ENCODE data around the gene ADA. TPM values are rescaled to one million over a fixed set of nuclear protein-coding genes. Genes with fewer than 3 reads are reported as not detected.

ADA gene
- total RNA-seq, 2 donors from 2014 or later, result 12.8 to 15.9 TPM

DNA sequence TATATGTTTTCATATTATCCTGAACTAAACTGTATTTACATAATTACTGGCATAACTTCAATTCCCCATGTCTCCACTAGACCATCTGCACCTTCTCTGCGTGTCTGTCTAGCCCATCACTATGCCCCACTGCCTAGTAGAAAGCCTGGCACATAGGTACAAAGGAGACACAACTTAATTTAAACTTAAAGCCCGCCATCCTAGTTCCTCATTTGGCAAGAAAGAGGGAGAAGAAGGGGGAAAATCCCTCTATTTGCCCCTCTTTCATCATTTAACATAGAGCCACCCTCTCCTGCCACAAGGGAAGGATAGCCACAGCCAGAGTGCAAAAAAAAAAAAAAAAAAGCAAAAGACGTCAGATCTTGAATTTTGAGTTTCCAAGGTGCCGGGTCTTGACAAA, 67.3 kb downstream of the ADA start:
- 82 to 96% methylated on average over 2 to 4 of the region's 4 CpGs for WGBS, 2 experiments (ENCODE audit: insufficient coverage in 1 of 2, insufficient read length in 1 of 2)
- Mint-ChIP-seq H3K27me3 (ENCODE audit: insufficient read depth) (no peaks in the 10 kb centered on the region), H3K9me3 (no peaks in the 10 kb centered on the region), H3K27ac (no peak overlapping the region), H3K4me1 (peaks cover 28% of the 10 kb centered on the region), H3K4me3 (no peak overlapping the region), H3K36me3 (ENCODE audit: low read depth) (no peaks in the 10 kb centered on the region)
- Histone ChIP-seq H3K9me3 (ENCODE audit: control insufficient read depth, low read length) (no peaks in the 10 kb centered on the region), H3K27me3 (ENCODE audit: control insufficient read depth, insufficient read depth, low read length, poor library complexity, severe bottlenecking) (no peaks in the 10 kb centered on the region), H3K4me3 (ENCODE audit: low read length) (no peak overlapping the region), H3K27ac (ENCODE audit: low read depth, low read length) (no peak overlapping the region), H3K36me3 (ENCODE audit: control insufficient read depth, insufficient read depth, low read length) (no peaks in the 10 kb centered on the region), H3K4me1 (ENCODE audit: control insufficient read depth, insufficient read depth, low read length) (no peaks in the 10 kb centered on the region), H3K9ac (ENCODE audit: extremely low read depth, low read length, poor library complexity, severe bottlenecking) (no peak overlapping the region)
- TF ChIP-seq CTCF (conservative IDR thresholded peaks at IDR 0.05), result no peak
- no peak for DNase-seq

DNA sequence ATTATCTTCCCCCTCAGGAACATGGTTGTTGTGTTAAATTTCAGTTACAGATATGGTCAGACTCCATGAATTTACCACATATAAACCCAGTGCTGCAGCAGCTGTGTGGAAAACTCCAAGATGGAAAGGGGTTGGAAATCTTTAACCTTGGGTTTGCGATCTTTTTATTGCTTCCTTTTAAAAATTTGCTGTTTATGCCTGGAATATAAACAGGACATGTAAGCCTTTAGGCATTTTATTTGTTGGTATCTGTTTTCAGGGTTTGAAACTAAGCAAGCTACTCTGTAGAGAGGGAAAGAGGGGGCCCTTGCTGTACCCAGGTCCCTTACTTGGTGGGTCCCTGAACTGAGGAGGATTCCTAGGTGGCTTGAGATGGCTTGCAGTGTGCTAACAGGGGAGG, 68.3 kb downstream of the ADA start:
- Mint-ChIP-seq H3K4me3 (no peak overlapping the region), H3K9me3 (peaks cover 2% of the 10 kb centered on the region), H3K36me3 (ENCODE audit: low read depth) (no peaks in the 10 kb centered on the region), H3K4me1 (peaks cover 28% of the 10 kb centered on the region), H3K27me3 (ENCODE audit: insufficient read depth) (no peaks in the 10 kb centered on the region), H3K27ac (no peak overlapping the region)
- Histone ChIP-seq H3K9ac (ENCODE audit: extremely low read depth, low read length, poor library complexity, severe bottlenecking) (no peak overlapping the region), H3K27ac (ENCODE audit: low read depth, low read length) (no peak overlapping the region), H3K4me1 (ENCODE audit: control insufficient read depth, insufficient read depth, low read length) (no peaks in the 10 kb centered on the region), H3K9me3 (ENCODE audit: control insufficient read depth, low read length) (no peaks in the 10 kb centered on the region), H3K27me3 (ENCODE audit: control insufficient read depth, insufficient read depth, low read length, poor library complexity, severe bottlenecking) (no peaks in the 10 kb centered on the region), H3K36me3 (ENCODE audit: control insufficient read depth, insufficient read depth, low read length) (no peaks in the 10 kb centered on the region), H3K4me3 (ENCODE audit: low read length) (no peak overlapping the region)
- no peak for DNase-seq
- 93 to 100% methylated on average over 1 of the region's 1 CpG for WGBS, 2 experiments (ENCODE audit: insufficient coverage in 1 of 2, insufficient read length in 1 of 2)
- no peak for TF ChIP-seq CTCF (conservative IDR thresholded peaks at IDR 0.05)

GRCh38 chr20:44582311-44583025, 69.0 kb downstream of the ADA start, which contains the start of gene PKIG:
PKIG (plus strand) TSS chr20:44582579; CDS start chr20:44614557, 31,978 bp downstream.
- no peak within 1 kb of the TSS for H3K9ac ChIP-seq (ENCODE audit: extremely low read depth, low read length, poor library complexity, severe bottlenecking)
- no peaks in the 10 kb centered on the region for H3K27me3 Mint-ChIP-seq (ENCODE audit: insufficient read depth)
- no peak within 1 kb of the TSS for H3K4me3 Mint-ChIP-seq
- 87 to 92% methylated on average over 3 to 6 of the region's 6 CpGs for WGBS, 2 experiments (ENCODE audit: insufficient coverage in 1 of 2, insufficient read length in 1 of 2)
- H3K27ac ChIP-seq (ENCODE audit: low read depth, low read length), result peak within 1 kb of the TSS; percentile 25
- peaks cover 3% of the 10 kb centered on the region for H3K36me3 Mint-ChIP-seq (ENCODE audit: low read depth)
- peak within 1 kb of the TSS; percentile 54 for H3K27ac Mint-ChIP-seq
- DNase-seq, result no peak
- H3K4me1 Mint-ChIP-seq, result peaks cover 28% of the 10 kb centered on the region
- no peaks in the 10 kb centered on the region for H3K9me3 ChIP-seq (ENCODE audit: control insufficient read depth, low read length)
- TF ChIP-seq CTCF (conservative IDR thresholded peaks at IDR 0.05), result no peak
- H3K4me1 ChIP-seq (ENCODE audit: control insufficient read depth, insufficient read depth, low read length), result no peaks in the 10 kb centered on the region
- H3K36me3 ChIP-seq (ENCODE audit: control insufficient read depth, insufficient read depth, low read length), result peaks cover 2% of the 10 kb centered on the region
- H3K9me3 Mint-ChIP-seq, result peaks cover 2% of the 10 kb centered on the region
- H3K4me3 ChIP-seq (ENCODE audit: low read length), result no peak within 1 kb of the TSS
- H3K27me3 ChIP-seq (ENCODE audit: control insufficient read depth, insufficient read depth, low read length, poor library complexity, severe bottlenecking), result no peaks in the 10 kb centered on the region
